ENCODE data around the gene HOXC13. TPM values are rescaled to one million over a fixed set of nuclear protein-coding genes. Genes with fewer than 3 reads are reported as not detected.

The HOXC13 gene
- total RNA-seq, 2 experiments from 2014 or later = not detected

- peaks cover 36% of the 10 kb centered on the region for H3K4me1 ChIP-seq (ENCODE audit: insufficient read depth, low read length)
- no peak overlapping the region for H3K27ac ChIP-seq (ENCODE audit: low read depth in 1 of 2, low read length in 2 of 2)
- no peak overlapping the region for H3K27ac Mint-ChIP-seq
- intact Hi-C loops (cut with DNase I, micrococcal nuclease) = no loop called here
- H3K9me3 ChIP-seq (ENCODE audit: control insufficient read depth in 1 of 2, insufficient read depth in 1 of 2, low read length in 2 of 2) = peaks cover 0 to 52% of the 10 kb centered on the region in 2 experiments
- peaks cover 34% of the 10 kb centered on the region for H3K4me1 Mint-ChIP-seq (ENCODE audit: low read depth)
- POLR2A ChIA-PET = interaction anchor here (1.2 kb wide), 1 partner anchor 9 kb away, joined by 5 read pairs; no protein-coding TSS in a partner anchor
- DNase-seq (no peak), ATAC-seq (ENCODE audit: poor library complexity) (no peak)
- H3K36me3 ChIP-seq (ENCODE audit: insufficient read depth, low read length) = no peaks in the 10 kb centered on the region
- H3K9me3 Mint-ChIP-seq = no peaks in the 10 kb centered on the region
- peaks cover 97% of the 10 kb centered on the region for H3K27me3 Mint-ChIP-seq
- no peak overlapping the region for H3K4me3 ChIP-seq (ENCODE audit: low read length)
- peaks cover 5% of the 10 kb centered on the region for H3K36me3 Mint-ChIP-seq (ENCODE audit: low read depth)
- CTCF ChIA-PET = no interaction called here
- peaks cover 85 to 98% of the 10 kb centered on the region in 2 experiments for H3K27me3 ChIP-seq (ENCODE audit: control insufficient read depth in 1 of 2, insufficient read depth in 2 of 2, low read length in 2 of 2)
- peak overlapping the region; percentile 70 for H3K4me3 Mint-ChIP-seq
- TF ChIP-seq CTCF (IDR thresholded peaks at IDR 0.05) = no peak
Measured at GRCh38 chr12:53975064-53975471, 36.4 kb downstream of the HOXC13 start.

- no peak for TF ChIP-seq CTCF (IDR thresholded peaks at IDR 0.05)
- ChIA-PET CTCF (no interaction called here), POLR2A (interaction anchor here (1.2 kb wide), 1 partner anchor 9 kb away, joined by 5 read pairs; no protein-coding TSS in a partner anchor)
- H3K36me3 ChIP-seq (ENCODE audit: insufficient read depth, low read length) = no peaks in the 10 kb centered on the region
- H3K27me3 Mint-ChIP-seq = peaks cover 97% of the 10 kb centered on the region
- H3K9me3 ChIP-seq (ENCODE audit: control insufficient read depth in 1 of 2, insufficient read depth in 1 of 2, low read length in 2 of 2) = peaks cover 0 to 46% of the 10 kb centered on the region in 2 experiments
- H3K27ac Mint-ChIP-seq = no peak overlapping the region
- H3K4me3 ChIP-seq (ENCODE audit: low read length) = no peak overlapping the region
- no peak overlapping the region for H3K27ac ChIP-seq (ENCODE audit: low read depth in 1 of 2, low read length in 2 of 2)
- H3K4me3 Mint-ChIP-seq = peak overlapping the region; percentile 70
- H3K27me3 ChIP-seq (ENCODE audit: control insufficient read depth in 1 of 2, insufficient read depth in 2 of 2, low read length in 2 of 2) = peaks cover 83 to 98% of the 10 kb centered on the region in 2 experiments
- DNase-seq (no peak), ATAC-seq (ENCODE audit: poor library complexity) (no peak)
- peaks cover 34% of the 10 kb centered on the region for H3K4me1 Mint-ChIP-seq (ENCODE audit: low read depth)
- intact Hi-C loops (cut with DNase I, micrococcal nuclease) = no loop called here
- peaks cover 5% of the 10 kb centered on the region for H3K36me3 Mint-ChIP-seq (ENCODE audit: low read depth)
- H3K9me3 Mint-ChIP-seq = no peaks in the 10 kb centered on the region
- peaks cover 36% of the 10 kb centered on the region for H3K4me1 ChIP-seq (ENCODE audit: insufficient read depth, low read length)
Measured at GRCh38 chr12:53975479-53976152, 37.0 kb downstream of the HOXC13 start.

- CTCF ChIA-PET = no interaction called here
- Histone ChIP-seq H3K27me3 (ENCODE audit: control insufficient read depth in 1 of 2, insufficient read depth in 2 of 2, low read length in 2 of 2) (peaks cover 82 to 98% of the 10 kb centered on the region in 2 experiments), H3K9me3 (ENCODE audit: control insufficient read depth in 1 of 2, insufficient read depth in 1 of 2, low read length in 2 of 2) (peaks cover 0 to 44% of the 10 kb centered on the region in 2 experiments), H3K4me3 (ENCODE audit: low read length) (no peak overlapping the region), H3K36me3 (ENCODE audit: insufficient read depth, low read length) (no peaks in the 10 kb centered on the region), H3K27ac (ENCODE audit: low read depth in 1 of 2, low read length in 2 of 2) (no peak overlapping the region), H3K4me1 (ENCODE audit: insufficient read depth, low read length) (peaks cover 39% of the 10 kb centered on the region)
- ATAC-seq (ENCODE audit: poor library complexity) (no peak), DNase-seq (no peak)
- H3K9me3 Mint-ChIP-seq = no peaks in the 10 kb centered on the region
- POLR2A ChIA-PET = interaction anchor here (1.2 kb wide), 1 partner anchor 10 kb away, joined by 5 read pairs; no protein-coding TSS in a partner anchor
- intact Hi-C loops (cut with DNase I, micrococcal nuclease) = no loop called here
- H3K27me3 Mint-ChIP-seq = peaks cover 97% of the 10 kb centered on the region
- H3K36me3 Mint-ChIP-seq (ENCODE audit: low read depth) = peaks cover 5% of the 10 kb centered on the region
- no peak overlapping the region for H3K27ac Mint-ChIP-seq
- peak overlapping the region; percentile 26 for H3K4me3 Mint-ChIP-seq
- no peak for TF ChIP-seq CTCF (IDR thresholded peaks at IDR 0.05)
- peaks cover 34% of the 10 kb centered on the region for H3K4me1 Mint-ChIP-seq (ENCODE audit: low read depth)
Measured at GRCh38 chr12:53976172-53976822, 37.7 kb downstream of the HOXC13 start.

Data from CD4-positive, alpha-beta T cell (primary cell).